Ovary (tissue), 9 donors: ENCODE data around the gene ISOC1. TPM values are rescaled to one million over a fixed set of nuclear protein-coding genes. Genes with fewer than 3 reads are reported as not detected.

Source experiments
- DNase-seq, 5 donors: peaks; one replicate each; pipeline ENCODE4 v3.0.0-alpha.2; 2019 to 2020
- H3K27ac ChIP-seq, 2 donors: fragments of 200-600 bp; one replicate each; pipeline versions ENCODE4 v1.5.1 to v1.8.0; 2019 to 2022
- H3K27me3 ChIP-seq: fragments of 200-600 bp; one replicate; pipeline ENCODE4 v1.8.0; 2022
- H3K36me3 ChIP-seq: fragments of 200-600 bp; sonication (generic); one replicate; pipeline ENCODE4 v1.5.1; 2019
- H3K4me1 ChIP-seq: one replicate; pipeline ENCODE4 v1.8.1; 2013; ENCODE audit warnings: mild to moderate bottlenecking, moderate library complexity; ENCODE audit not compliant: insufficient read depth
- H3K4me3 ChIP-seq: fragments of 200-600 bp; sonication (generic); one replicate; pipeline ENCODE4 v1.5.1; 2017
- H3K9me3 ChIP-seq, 2 donors: fragments of 200-600 bp in 1 of 2; sonication (generic) in 1 of 2; one replicate each; pipeline versions ENCODE4 v1.5.1 to v1.8.1; 2013 to 2019; ENCODE audit warnings: mild to moderate bottlenecking in 1 of 2, moderate library complexity in 1 of 2
- EP300 ChIP-seq: sonication (generic); formaldehyde crosslinking; IDR thresholded peaks from one replicate; pipeline ENCODE4 v1.6.1; 2017; ENCODE audit warnings: antibody characterized with exemption
- POLR2A ChIP-seq: fragments of 450-650 bp; IDR thresholded peaks from one replicate; pipeline ENCODE4 v1.6.1; 2017; ENCODE audit warnings: antibody characterized with exemption, mild to moderate bottlenecking, moderate library complexity
- WGBS, 3 donors: extraction: QIAGEN DNeasy Blood & Tissue Kit in 1 of 3; methylation state at CpG; one replicate each; pipeline versions ENCODE4 v1.1.5 to v1.1.7; 2013 to 2017; 5-methylcytosine and 5-hydroxymethylcytosine counted together
- intact Hi-C, 4 donors: fragments of 100-400 bp; cut with DNase I; formaldehyde crosslinking; loops; one replicate each; pipeline versions ENCODE4 v1.11.0 to v1.15.1; 2022 to 2023
- polyA plus RNA-seq, 2 donors: library from polyadenylated mRNA; stranded (reverse); fragments of 200-250 nt in 1 of 2; fragments of 350-450 nt in 1 of 2; fragmentation: Illumina TruSeq in 1 of 2; extraction: RNeasy Lipid Tissue Mini Kit (QIAGEN cat#74804) in 1 of 2; gene quantifications; one replicate each; pipeline ENCODE4 v1.2.3, GENCODE V29; 2013 to 2014
- total RNA-seq, 7 donors: library from RNA; depleted of rRNA in 2 of 7; stranded (reverse); fragments of >200 nt in 2 of 7; fragmentation: NEBNext Ultra II Directional in 3 of 7; extraction: Animal tissue kit (Norgen Biotek cat#: 25700) in 3 of 7; gene quantifications; one replicate each; pipeline versions ENCODE4 v1.1.0 to v1.2.4, GENCODE V29; 2016 to 2023
- TF ChIP-seq, protein P1 (sequence below), 3 donors: fragments of 450-650 bp in 2 of 3; fragments of 200-600 bp in 1 of 3; IDR thresholded peaks; one replicate each; pipeline versions ENCODE4 v1.5.1 to v1.8.0; 2016 to 2022; ENCODE audit warnings: antibody characterized with exemption in 3 of 3, mild to moderate bottlenecking in 1 of 3
- donor health status: DM: no; HTN: no; CAD: no; lungs with moderate emphysema.
- donor health status: DM: no; HTN: no; CAD: no.
- donor health status: Bipolar disorder and iron deficiency.
- donor health status: DM: yes; HTN: yes; CAD: no.
- donor health status: DM: no; HTN: no; CAD: no.
- donor health status: DM: yes; HTN: yes; CAD: no.

Gene ISOC1
- total and polyA plus RNA-seq, 9 donors = 19.1 to 98.0 (median 27.3) TPM

DNA sequence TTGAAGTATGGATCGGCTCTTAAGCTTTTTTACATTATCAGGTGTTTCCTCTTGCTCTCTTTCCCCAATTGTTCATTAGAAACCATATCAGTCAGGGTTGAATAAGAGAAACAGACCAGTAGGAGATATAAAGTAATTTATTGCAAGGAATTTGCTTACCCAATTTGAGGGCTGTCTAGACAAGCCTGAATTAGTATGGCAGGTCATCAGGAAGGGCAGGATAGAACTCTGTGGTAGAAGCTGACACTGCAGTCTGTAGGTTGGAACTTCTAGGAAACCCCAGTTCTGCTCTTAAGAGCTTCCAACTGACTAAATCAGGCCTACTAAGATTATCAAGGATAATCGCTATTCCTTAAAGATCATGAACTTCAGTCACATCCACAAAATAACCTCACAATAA lies 24.3 kb downstream of the ISOC1 start:
- DNase-seq = no peak
- 59 to 79% (median 76%) methylated on average over 2 of the region's 2 CpGs for WGBS, 3 donors
- H3K27me3 ChIP-seq = no peaks in the 10 kb centered on the region
- intact Hi-C loops = loop anchor here in 1 of 4 donors (1.0 kb wide), 1 partner anchor 22 kb away; no protein-coding TSS in a partner anchor
- TF ChIP-seq POLR2A (no peak), EP300 (no peak)
- TF ChIP-seq, protein P1, sequence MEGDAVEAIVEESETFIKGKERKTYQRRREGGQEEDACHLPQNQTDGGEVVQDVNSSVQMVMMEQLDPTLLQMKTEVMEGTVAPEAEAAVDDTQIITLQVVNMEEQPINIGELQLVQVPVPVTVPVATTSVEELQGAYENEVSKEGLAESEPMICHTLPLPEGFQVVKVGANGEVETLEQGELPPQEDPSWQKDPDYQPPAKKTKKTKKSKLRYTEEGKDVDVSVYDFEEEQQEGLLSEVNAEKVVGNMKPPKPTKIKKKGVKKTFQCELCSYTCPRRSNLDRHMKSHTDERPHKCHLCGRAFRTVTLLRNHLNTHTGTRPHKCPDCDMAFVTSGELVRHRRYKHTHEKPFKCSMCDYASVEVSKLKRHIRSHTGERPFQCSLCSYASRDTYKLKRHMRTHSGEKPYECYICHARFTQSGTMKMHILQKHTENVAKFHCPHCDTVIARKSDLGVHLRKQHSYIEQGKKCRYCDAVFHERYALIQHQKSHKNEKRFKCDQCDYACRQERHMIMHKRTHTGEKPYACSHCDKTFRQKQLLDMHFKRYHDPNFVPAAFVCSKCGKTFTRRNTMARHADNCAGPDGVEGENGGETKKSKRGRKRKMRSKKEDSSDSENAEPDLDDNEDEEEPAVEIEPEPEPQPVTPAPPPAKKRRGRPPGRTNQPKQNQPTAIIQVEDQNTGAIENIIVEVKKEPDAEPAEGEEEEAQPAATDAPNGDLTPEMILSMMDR (IDR thresholded peaks at IDR 0.05) = no peak
- no peaks in the 10 kb centered on the region for H3K4me1 ChIP-seq
- H3K4me3 ChIP-seq = no peak overlapping the region
- no peaks in the 10 kb centered on the region for H3K36me3 ChIP-seq
- H3K27ac ChIP-seq = no peak overlapping the region
- no peaks in the 10 kb centered on the region for H3K9me3 ChIP-seq

- Histone ChIP-seq H3K27me3 (no peaks in the 10 kb centered on the region), H3K36me3 (no peaks in the 10 kb centered on the region), H3K9me3 (no peaks in the 10 kb centered on the region), H3K4me3 (no peak overlapping the region), H3K4me1 (no peaks in the 10 kb centered on the region), H3K27ac (no peak overlapping the region)
- intact Hi-C loops = no loop called here
- DNase-seq = no peak
- no peak for TF ChIP-seq EP300
- no peak for TF ChIP-seq POLR2A
- TF ChIP-seq, protein P1 (IDR thresholded peaks at IDR 0.05) = no peak
- 93 to 97% (median 95%) methylated on average over 3 of the region's 3 CpGs for WGBS, 3 donors
Observed at GRCh38 chr5:129120158-129120581, 25.6 kb downstream of the ISOC1 start.

- Histone ChIP-seq H3K4me1 (no peaks in the 10 kb centered on the region), H3K36me3 (no peaks in the 10 kb centered on the region), H3K27me3 (no peaks in the 10 kb centered on the region), H3K9me3 (no peaks in the 10 kb centered on the region), H3K27ac (no peak overlapping the region), H3K4me3 (no peak overlapping the region)
- no peak for DNase-seq
- intact Hi-C loops = no loop called here
- TF ChIP-seq EP300 = no peak
- TF ChIP-seq, protein P1 (IDR thresholded peaks at IDR 0.05) = no peak
- TF ChIP-seq POLR2A = no peak
Observed at GRCh38 chr5:129122560-129122959, 28.0 kb downstream of the ISOC1 start.

- Histone ChIP-seq H3K27ac (no peak overlapping the region), H3K4me3 (no peak overlapping the region), H3K4me1 (no peaks in the 10 kb centered on the region), H3K36me3 (no peaks in the 10 kb centered on the region), H3K9me3 (no peaks in the 10 kb centered on the region), H3K27me3 (no peaks in the 10 kb centered on the region)
- intact Hi-C loops = loop anchor here in 1 of 4 donors (5.0 kb wide), 1 partner anchor 192 kb away; no protein-coding TSS in a partner anchor
- DNase-seq = no peak
- 94 to 96% (median 94%) methylated on average over 1 of the region's 1 CpG for WGBS, 3 donors
- TF ChIP-seq POLR2A = no peak
- TF ChIP-seq EP300 = no peak
- TF ChIP-seq, protein P1 (IDR thresholded peaks at IDR 0.05) = no peak
Observed at GRCh38 chr5:129124608-129125007, 30.1 kb downstream of the ISOC1 start.
